Upper lobe of left lung (tissue), 6 donors: Measurements from ENCODE around the gene CD33. TPM values are rescaled to one million over a fixed set of nuclear protein-coding genes. Genes with fewer than 3 reads are reported as not detected.

ENCODE experiments used
- ATAC-seq, 2 donors: fragments of 200-7000 bp; cut with Tn5 transposase; one replicate each; pipeline ENCODE4 v1.9.1; 2022; ENCODE audit warnings: mild to moderate bottlenecking in 2 of 2, moderate library complexity in 2 of 2; ENCODE audit not compliant: low FRiP score in 2 of 2
- DNase-seq, 2 donors: peaks; one replicate each; pipeline ENCODE4 v3.0.0-alpha.2; 2019 to 2020
- H3K27ac ChIP-seq, 4 donors: fragments of 200-600 bp; sonication (generic); one replicate each; pipeline ENCODE4 v1.5.1; 2016 to 2019
- H3K27me3 ChIP-seq, 4 donors: fragments of 200-600 bp; sonication (generic); one replicate each; pipeline ENCODE4 v1.5.1; 2017 to 2019
- H3K36me3 ChIP-seq, 4 donors: fragments of 200-600 bp; sonication (generic); one replicate each; pipeline ENCODE4 v1.5.1; 2016 to 2019
- H3K4me1 ChIP-seq, 4 donors: fragments of 200-600 bp; sonication (generic); one replicate each; pipeline ENCODE4 v1.5.1; 2018 to 2019
- H3K4me3 ChIP-seq, 4 donors: fragments of 200-600 bp; sonication (generic); one replicate each; pipeline ENCODE4 v1.5.1; 2017 to 2019; ENCODE audit warnings: mild to moderate bottlenecking in 2 of 4, moderate library complexity in 1 of 4
- H3K9me3 ChIP-seq, 4 donors: fragments of 200-600 bp; sonication (generic); one replicate each; pipeline ENCODE4 v1.5.1; 2018 to 2019
- CTCF ChIP-seq, 6 experiments: fragments of 450-650 bp in 4 of 6; fragments of 200-600 bp in 2 of 6; sonication (generic) in 2 of 6; IDR thresholded peaks; one replicate each; pipeline ENCODE4 v1.5.1; 2016 to 2019; ENCODE audit warnings: antibody characterized with exemption in 6 of 6
- EP300 ChIP-seq, 4 donors: sonication (generic); formaldehyde crosslinking; IDR thresholded peaks; one replicate each; pipeline ENCODE4 v1.5.1; 2017; ENCODE audit warnings: antibody characterized with exemption in 4 of 4, control low read depth in 2 of 4
- POLR2A ChIP-seq, 4 donors: fragments of 450-650 bp; IDR thresholded peaks; one replicate each; pipeline ENCODE4 v1.5.1; 2016 to 2017; ENCODE audit warnings: antibody characterized with exemption in 4 of 4, mild to moderate bottlenecking in 2 of 4
- POLR2AphosphoS5 ChIP-seq, 2 donors: sonication (generic); formaldehyde crosslinking; IDR thresholded peaks; one replicate each; pipeline ENCODE4 v1.5.1; 2017; ENCODE audit warnings: antibody characterized with exemption in 2 of 2
- WGBS, 2 donors: methylation state at CpG; one replicate each; pipeline ENCODE4 v1.1.5; 2017 to 2018; 5-methylcytosine and 5-hydroxymethylcytosine counted together
- total RNA-seq, 6 donors: library from RNA; depleted of rRNA in 4 of 6; stranded (reverse); fragments of >200 nt in 4 of 6; gene quantifications; one replicate each; pipeline versions ENCODE4 v1.1.0 to v1.2.1, GENCODE V29; 2016 to 2021
- donor health status: DM: no; HTN: no; CAD: no; lungs with moderate emphysema.
- donor health status: DM: no; HTN: yes; CAD: no; lungs with severe emphysema.

Gene CD33
- total RNA-seq, 6 donors from 2014 or later = 8.4 to 32.2 (median 21.6) TPM

GRCh38 chr19:51198641-51199040, 26.2 kb upstream of the CD33 start:
- TF ChIP-seq POLR2AphosphoS5 (IDR thresholded peaks at IDR 0.05) (no peak), CTCF (IDR thresholded peaks at IDR 0.05) (no peak), EP300 (IDR thresholded peaks at IDR 0.05) (no peak), POLR2A (IDR thresholded peaks at IDR 0.05) (no peak)
- H3K27ac ChIP-seq = no peak overlapping the region
- H3K4me3 ChIP-seq = no peak overlapping the region
- no peaks in the 10 kb centered on the region for H3K9me3 ChIP-seq
- H3K27me3 ChIP-seq = no peaks in the 10 kb centered on the region
- ATAC-seq (no peak), DNase-seq (no peak)
- 65 to 81% methylated on average over 7 to 9 of the region's 9 CpGs for WGBS, 2 donors
- no peaks in the 10 kb centered on the region for H3K4me1 ChIP-seq
- no peaks in the 10 kb centered on the region for H3K36me3 ChIP-seq

GRCh38 chr19:51200071-51200666, 24.7 kb upstream of the CD33 start:
- no peaks in the 10 kb centered on the region for H3K27me3 ChIP-seq
- TF ChIP-seq EP300 (IDR thresholded peaks at IDR 0.05) (no peak), POLR2AphosphoS5 (IDR thresholded peaks at IDR 0.05) (no peak), POLR2A (IDR thresholded peaks at IDR 0.05) (no peak), CTCF (IDR thresholded peaks at IDR 0.05) (no peak)
- H3K27ac ChIP-seq = no peak overlapping the region
- 66 to 69% methylated on average over 10 of the region's 10 CpGs for WGBS, 2 donors
- no peaks in the 10 kb centered on the region for H3K9me3 ChIP-seq
- peaks cover 0 to 4% (median 0%) of the 10 kb centered on the region in 4 donors for H3K4me1 ChIP-seq
- no peaks in the 10 kb centered on the region for H3K36me3 ChIP-seq
- ATAC-seq (peak in 1 of 2 donors; percentile 32), DNase-seq (no peak)
- H3K4me3 ChIP-seq = no peak overlapping the region

- no peak for TF ChIP-seq CTCF (IDR thresholded peaks at IDR 0.05)
- no peak for TF ChIP-seq POLR2AphosphoS5 (IDR thresholded peaks at IDR 0.05)
- Histone ChIP-seq H3K4me3 (no peak overlapping the region), H3K27ac (no peak overlapping the region), H3K9me3 (no peaks in the 10 kb centered on the region), H3K36me3 (no peaks in the 10 kb centered on the region), H3K27me3 (no peaks in the 10 kb centered on the region), H3K4me1 (peaks cover 0 to 4% (median 0%) of the 10 kb centered on the region in 4 donors)
- ATAC-seq (no peak), DNase-seq (no peak)
- 50 to 71% methylated on average over 4 to 5 of the region's 5 CpGs for WGBS, 2 donors
Measured at GRCh38 chr19:51201712-51202111, 23.2 kb upstream of the CD33 start.

- DNase-seq (no peak), ATAC-seq (no peak)
- H3K4me3 ChIP-seq = no peak overlapping the region
- H3K27ac ChIP-seq = no peak overlapping the region
- TF ChIP-seq EP300 (IDR thresholded peaks at IDR 0.05) (no peak), CTCF (IDR thresholded peaks at IDR 0.05) (no peak), POLR2A (IDR thresholded peaks at IDR 0.05) (no peak), POLR2AphosphoS5 (IDR thresholded peaks at IDR 0.05) (no peak)
- H3K27me3 ChIP-seq = no peaks in the 10 kb centered on the region
- H3K4me1 ChIP-seq = peaks cover 0 to 4% (median 0%) of the 10 kb centered on the region in 4 donors
- H3K36me3 ChIP-seq = no peaks in the 10 kb centered on the region
- no peaks in the 10 kb centered on the region for H3K9me3 ChIP-seq
- 34 to 37% methylated on average over 3 of the region's 3 CpGs for WGBS, 2 donors
Measured at GRCh38 chr19:51203916-51204315, 21.0 kb upstream of the CD33 start.

GRCh38 chr19:51204321-51204720, 20.6 kb upstream of the CD33 start:
- Histone ChIP-seq H3K4me1 (peaks cover 0 to 4% (median 0%) of the 10 kb centered on the region in 4 donors), H3K36me3 (no peaks in the 10 kb centered on the region), H3K4me3 (no peak overlapping the region), H3K27me3 (no peaks in the 10 kb centered on the region), H3K9me3 (no peaks in the 10 kb centered on the region), H3K27ac (no peak overlapping the region)
- WGBS, 2 donors = 67 to 76% methylated on average over 6 of the region's 6 CpGs
- no peak for TF ChIP-seq CTCF (IDR thresholded peaks at IDR 0.05)
- TF ChIP-seq EP300 (IDR thresholded peaks at IDR 0.05) = no peak
- no peak for TF ChIP-seq POLR2A (IDR thresholded peaks at IDR 0.05)
- TF ChIP-seq POLR2AphosphoS5 (IDR thresholded peaks at IDR 0.05) = no peak
- ATAC-seq (no peak), DNase-seq (no peak)
